ENCODE results near the gene IGSF5.

DNA sequence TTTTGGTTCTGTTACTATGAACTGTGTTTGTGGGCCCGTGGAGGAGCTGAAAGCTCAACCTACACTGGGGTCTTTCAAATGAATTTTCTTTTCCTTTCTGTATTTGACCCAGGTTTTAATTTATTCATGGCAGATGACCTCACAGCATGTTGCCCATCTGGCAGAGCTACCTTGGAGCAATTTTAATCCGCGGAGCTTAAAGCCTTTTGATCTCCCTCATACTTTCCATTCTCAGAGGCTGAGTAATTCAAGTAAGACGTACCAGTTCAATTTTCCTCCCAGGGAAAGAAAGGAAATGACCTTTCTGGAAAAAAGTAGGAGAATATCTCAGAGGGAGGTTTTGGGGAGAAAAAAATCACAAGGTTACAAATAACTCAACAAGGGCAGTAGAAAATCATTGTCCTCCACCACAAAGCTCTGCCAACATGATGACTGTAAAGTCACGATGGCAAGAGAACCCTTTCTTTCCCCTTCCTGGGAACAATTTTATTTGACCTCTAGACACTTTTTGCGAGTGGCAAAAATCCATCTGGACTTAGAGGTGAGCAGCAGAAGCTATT, 100.7 kb downstream of the IGSF5 start:
- TF ChIP-seq YY1 (IDR thresholded peaks at IDR 0.05; ENCODE audit: insufficient read depth, insufficient read length) (no peak), ZNF274 (IDR thresholded peaks at IDR 0.05; ENCODE audit: low read depth, low read length) (no peak), SUZ12 (IDR thresholded peaks at IDR 0.05; ENCODE audit: extremely low read depth, insufficient read depth, insufficient read length) (no peak)

Data from NT2/D1 (cell line).